ENCODE data around the gene ITGB2. TPM values are rescaled to one million over a fixed set of nuclear protein-coding genes. Genes with fewer than 3 reads are reported as not detected.
A peak's percentile ranks its signal among the peaks of the same experiment; 100 is the strongest.

ITGB2 gene
- total RNA-seq, 1 donor from 2014 or later, result 0.15 TPM

GRCh38 chr21:44890338-44890931 is 30.3 kb downstream of the ITGB2 start:
- no peak overlapping the region for H3K4me3 Mint-ChIP-seq (ENCODE audit: unreplicated experiment)
- TF ChIP-seq, protein P1, sequence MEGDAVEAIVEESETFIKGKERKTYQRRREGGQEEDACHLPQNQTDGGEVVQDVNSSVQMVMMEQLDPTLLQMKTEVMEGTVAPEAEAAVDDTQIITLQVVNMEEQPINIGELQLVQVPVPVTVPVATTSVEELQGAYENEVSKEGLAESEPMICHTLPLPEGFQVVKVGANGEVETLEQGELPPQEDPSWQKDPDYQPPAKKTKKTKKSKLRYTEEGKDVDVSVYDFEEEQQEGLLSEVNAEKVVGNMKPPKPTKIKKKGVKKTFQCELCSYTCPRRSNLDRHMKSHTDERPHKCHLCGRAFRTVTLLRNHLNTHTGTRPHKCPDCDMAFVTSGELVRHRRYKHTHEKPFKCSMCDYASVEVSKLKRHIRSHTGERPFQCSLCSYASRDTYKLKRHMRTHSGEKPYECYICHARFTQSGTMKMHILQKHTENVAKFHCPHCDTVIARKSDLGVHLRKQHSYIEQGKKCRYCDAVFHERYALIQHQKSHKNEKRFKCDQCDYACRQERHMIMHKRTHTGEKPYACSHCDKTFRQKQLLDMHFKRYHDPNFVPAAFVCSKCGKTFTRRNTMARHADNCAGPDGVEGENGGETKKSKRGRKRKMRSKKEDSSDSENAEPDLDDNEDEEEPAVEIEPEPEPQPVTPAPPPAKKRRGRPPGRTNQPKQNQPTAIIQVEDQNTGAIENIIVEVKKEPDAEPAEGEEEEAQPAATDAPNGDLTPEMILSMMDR (IDR thresholded peaks at IDR 0.05), result no peak
- no peaks in the 10 kb centered on the region for H3K36me3 Mint-ChIP-seq (ENCODE audit: low read depth)
- no peaks in the 10 kb centered on the region for H3K4me1 Mint-ChIP-seq (ENCODE audit: low read depth)
- H3K27me3 Mint-ChIP-seq (ENCODE audit: low read depth), result peaks cover 33% of the 10 kb centered on the region
- H3K9me3 Mint-ChIP-seq (ENCODE audit: low read depth), result no peaks in the 10 kb centered on the region
- no peak overlapping the region for H3K27ac Mint-ChIP-seq (ENCODE audit: unreplicated experiment)
- DNase-seq (ENCODE audit: low spot score), result peak; percentile 76

GRCh38 chr21:44889625-44890337 is 30.9 kb downstream of the ITGB2 start:
- Mint-ChIP-seq H3K4me3 (ENCODE audit: unreplicated experiment) (no peak overlapping the region), H3K27ac (ENCODE audit: unreplicated experiment) (no peak overlapping the region), H3K4me1 (ENCODE audit: low read depth) (no peaks in the 10 kb centered on the region), H3K27me3 (ENCODE audit: low read depth) (peaks cover 29% of the 10 kb centered on the region), H3K9me3 (ENCODE audit: low read depth) (no peaks in the 10 kb centered on the region), H3K36me3 (ENCODE audit: low read depth) (no peaks in the 10 kb centered on the region)
- TF ChIP-seq, protein P1 (IDR thresholded peaks at IDR 0.05), result no peak
- peak; percentile 77 for DNase-seq (ENCODE audit: low spot score)

GRCh38 chr21:44888581-44889550 is 31.8 kb downstream of the ITGB2 start:
- H3K4me3 Mint-ChIP-seq (ENCODE audit: unreplicated experiment), result no peak overlapping the region
- DNase-seq (ENCODE audit: low spot score), result peak; percentile 94
- H3K27me3 Mint-ChIP-seq (ENCODE audit: low read depth), result peaks cover 28% of the 10 kb centered on the region
- no peak overlapping the region for H3K27ac Mint-ChIP-seq (ENCODE audit: unreplicated experiment)
- H3K36me3 Mint-ChIP-seq (ENCODE audit: low read depth), result no peaks in the 10 kb centered on the region
- no peaks in the 10 kb centered on the region for H3K4me1 Mint-ChIP-seq (ENCODE audit: low read depth)
- TF ChIP-seq, protein P1 (IDR thresholded peaks at IDR 0.05), result no peak
- no peaks in the 10 kb centered on the region for H3K9me3 Mint-ChIP-seq (ENCODE audit: low read depth)

- peaks cover 21% of the 10 kb centered on the region for H3K27me3 Mint-ChIP-seq (ENCODE audit: low read depth)
- DNase-seq (ENCODE audit: low spot score), result peak; percentile 93
- TF ChIP-seq, protein P1 (IDR thresholded peaks at IDR 0.05), result no peak
- no peaks in the 10 kb centered on the region for H3K4me1 Mint-ChIP-seq (ENCODE audit: low read depth)
- H3K36me3 Mint-ChIP-seq (ENCODE audit: low read depth), result no peaks in the 10 kb centered on the region
- H3K4me3 Mint-ChIP-seq (ENCODE audit: unreplicated experiment), result no peak overlapping the region
- no peak overlapping the region for H3K27ac Mint-ChIP-seq (ENCODE audit: unreplicated experiment)
- no peaks in the 10 kb centered on the region for H3K9me3 Mint-ChIP-seq (ENCODE audit: low read depth)
Measured at GRCh38 chr21:44887807-44888580, 32.7 kb downstream of the ITGB2 start.

Data from chondrocyte (in vitro differentiated cells).